Measurements from ENCODE around the gene DIRAS3.

DNA sequence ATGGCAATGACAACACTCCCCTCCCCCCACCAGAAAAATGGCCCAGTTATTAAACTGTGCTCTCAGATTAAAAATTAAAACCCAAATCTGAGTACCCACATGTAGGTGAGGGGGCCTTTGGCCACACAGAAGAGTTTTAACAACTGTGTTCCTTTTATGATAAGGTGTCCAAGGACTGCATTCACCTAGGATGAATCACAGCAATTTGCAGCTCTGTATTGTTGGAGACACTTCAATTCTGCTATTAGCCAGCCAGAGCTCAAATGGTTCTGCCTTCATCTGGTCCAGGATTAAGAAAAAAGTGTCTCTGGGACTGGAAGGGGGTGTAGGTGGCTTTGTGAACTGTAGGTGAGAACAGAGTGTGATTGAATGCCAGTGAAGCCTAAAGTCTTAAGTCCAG lies 43.3 kb upstream of the DIRAS3 start:
- TF ChIP-seq CTCF (IDR thresholded peaks at IDR 0.05) = no peak
- no peak for TF ChIP-seq POLR2A (IDR thresholded peaks at IDR 0.05)

All from prostate gland (tissue), 2 donors.